Mucosa of descending colon (tissue), 3 donors: Measurements from ENCODE around the gene HSPG2. TPM values are rescaled to one million over a fixed set of nuclear protein-coding genes. Genes with fewer than 3 reads are reported as not detected.
A peak's percentile ranks its signal among the peaks of the same experiment; 100 is the strongest.
"Not testable (repeated sequence)": the region's sequence is repeated elsewhere in the genome, so short reads cannot be mapped to it uniquely, and the experiment has no call there.

ENCODE experiments used
- ATAC-seq: fragments of 200-7000 bp; cut with Tn5 transposase; one replicate; pipeline ENCODE4 v1.9.1; 2020; ENCODE audit warnings: mild to moderate bottlenecking, moderate library complexity
- DNase-seq, 3 donors: peaks; one replicate each; pipeline ENCODE4 v3.0.0-alpha.2; 2020
- H3K36me3 ChIP-seq: fragments of 200-600 bp; one replicate; pipeline ENCODE4 v1.8.0; 2021; ENCODE audit warnings: low read depth, mild to moderate bottlenecking
- H3K4me1 ChIP-seq: fragments of 200-600 bp; one replicate; pipeline ENCODE4 v1.8.0; 2021; ENCODE audit warnings: low read depth, mild to moderate bottlenecking
- H3K4me3 ChIP-seq: fragments of 200-600 bp; one replicate; pipeline ENCODE4 v1.8.0; 2021; ENCODE audit warnings: mild to moderate bottlenecking
- H3K9me3 ChIP-seq: fragments of 200-600 bp; one replicate; pipeline ENCODE4 v1.8.0; 2021; ENCODE audit warnings: mild to moderate bottlenecking
- intact Hi-C, 2 donors: fragments of 100-400 bp; cut with DNase I in 1 of 2; cut with micrococcal nuclease in 1 of 2; formaldehyde crosslinking; loops; one replicate each; pipeline versions ENCODE4 v1.11.0 to v1.11.1; 2022; cut with DNase I, micrococcal nuclease
- total RNA-seq, 3 donors: library from RNA; stranded (reverse); fragmentation: NEBNext Ultra II Directional in 2 of 3; extraction: Animal tissue kit (Norgen Biotek cat#: 25700) in 2 of 3; gene quantifications; one replicate each; pipeline versions ENCODE4 v1.2.1 to v1.2.4, GENCODE V29; 2021 to 2023
- TF ChIP-seq, protein P1 (sequence below): fragments of 200-600 bp; IDR thresholded peaks from one replicate; pipeline ENCODE4 v1.8.0; 2022; ENCODE audit warnings: antibody characterized with exemption, mild to moderate bottlenecking
- donor health status: DM: no; HTN: no; CAD: no; lungs with moderate emphysema.
- donor health status: DM: no; HTN: no; CAD: no.
- donor health status: DM: no; HTN: yes; CAD: no.

Gene HSPG2
- total RNA-seq, 3 donors from 2014 or later = 142 to 436 (median 197) TPM

- peaks cover 48% of the 10 kb centered on the region for H3K4me1 ChIP-seq
- ATAC-seq (no peak), DNase-seq (peak in 1 of 3 donors; percentile 31)
Measured at GRCh38 chr1:21925334-21925940, 11.7 kb downstream of the HSPG2 start.

DNA sequence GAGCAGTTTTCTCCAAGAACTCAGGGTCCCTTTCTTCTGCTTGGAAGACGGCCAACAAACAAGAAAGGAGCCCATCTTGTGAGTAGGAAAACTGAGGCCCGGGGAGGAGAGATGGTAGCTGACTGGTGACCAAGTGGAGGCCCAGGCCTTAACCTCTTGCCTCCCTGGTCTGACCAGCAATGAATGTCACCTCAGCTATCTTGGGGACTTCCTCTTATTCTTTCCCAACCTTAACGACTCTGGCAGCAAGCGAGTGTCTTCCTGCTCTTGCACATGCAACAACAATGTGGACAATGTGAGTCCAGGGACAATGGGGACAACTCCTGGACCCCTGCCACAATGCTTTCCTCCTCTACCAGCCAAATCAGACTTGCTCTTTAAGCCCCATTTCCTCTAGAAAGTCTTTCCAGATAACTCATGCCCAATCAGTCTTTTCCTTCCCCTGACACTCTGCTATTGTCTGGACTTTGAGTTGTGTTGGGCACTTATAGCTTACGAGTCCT lies 12.6 kb downstream of the HSPG2 start:
- Histone ChIP-seq H3K4me3 (no peak overlapping the region), H3K36me3 (no peaks in the 10 kb centered on the region), H3K4me1 (peaks cover 48% of the 10 kb centered on the region), H3K9me3 (no peaks in the 10 kb centered on the region)
- intact Hi-C loops = no loop called here
- ATAC-seq (peak; percentile 6), DNase-seq (peak in 1 of 3 donors; percentile 33)
- TF ChIP-seq, protein P1, sequence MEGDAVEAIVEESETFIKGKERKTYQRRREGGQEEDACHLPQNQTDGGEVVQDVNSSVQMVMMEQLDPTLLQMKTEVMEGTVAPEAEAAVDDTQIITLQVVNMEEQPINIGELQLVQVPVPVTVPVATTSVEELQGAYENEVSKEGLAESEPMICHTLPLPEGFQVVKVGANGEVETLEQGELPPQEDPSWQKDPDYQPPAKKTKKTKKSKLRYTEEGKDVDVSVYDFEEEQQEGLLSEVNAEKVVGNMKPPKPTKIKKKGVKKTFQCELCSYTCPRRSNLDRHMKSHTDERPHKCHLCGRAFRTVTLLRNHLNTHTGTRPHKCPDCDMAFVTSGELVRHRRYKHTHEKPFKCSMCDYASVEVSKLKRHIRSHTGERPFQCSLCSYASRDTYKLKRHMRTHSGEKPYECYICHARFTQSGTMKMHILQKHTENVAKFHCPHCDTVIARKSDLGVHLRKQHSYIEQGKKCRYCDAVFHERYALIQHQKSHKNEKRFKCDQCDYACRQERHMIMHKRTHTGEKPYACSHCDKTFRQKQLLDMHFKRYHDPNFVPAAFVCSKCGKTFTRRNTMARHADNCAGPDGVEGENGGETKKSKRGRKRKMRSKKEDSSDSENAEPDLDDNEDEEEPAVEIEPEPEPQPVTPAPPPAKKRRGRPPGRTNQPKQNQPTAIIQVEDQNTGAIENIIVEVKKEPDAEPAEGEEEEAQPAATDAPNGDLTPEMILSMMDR = no peak

More at GRCh38 chr1:21925334-21925940, 11.7 kb downstream of the HSPG2 start:
- no peaks in the 10 kb centered on the region for H3K36me3 ChIP-seq
- TF ChIP-seq, protein P1 = no peak
- no peaks in the 10 kb centered on the region for H3K9me3 ChIP-seq
- intact Hi-C loops = no loop called here
- no peak overlapping the region for H3K4me3 ChIP-seq

GRCh38 chr1:21922090-21923013 lies 14.8 kb downstream of the HSPG2 start:
- Histone ChIP-seq H3K36me3 (no peaks in the 10 kb centered on the region), H3K9me3 (no peaks in the 10 kb centered on the region), H3K4me3 (no peak overlapping the region), H3K4me1 (peaks cover 42% of the 10 kb centered on the region)
- DNase-seq (no peak), ATAC-seq (no peak)
- TF ChIP-seq, protein P1 = no peak
- intact Hi-C loops = no loop called here

DNA sequence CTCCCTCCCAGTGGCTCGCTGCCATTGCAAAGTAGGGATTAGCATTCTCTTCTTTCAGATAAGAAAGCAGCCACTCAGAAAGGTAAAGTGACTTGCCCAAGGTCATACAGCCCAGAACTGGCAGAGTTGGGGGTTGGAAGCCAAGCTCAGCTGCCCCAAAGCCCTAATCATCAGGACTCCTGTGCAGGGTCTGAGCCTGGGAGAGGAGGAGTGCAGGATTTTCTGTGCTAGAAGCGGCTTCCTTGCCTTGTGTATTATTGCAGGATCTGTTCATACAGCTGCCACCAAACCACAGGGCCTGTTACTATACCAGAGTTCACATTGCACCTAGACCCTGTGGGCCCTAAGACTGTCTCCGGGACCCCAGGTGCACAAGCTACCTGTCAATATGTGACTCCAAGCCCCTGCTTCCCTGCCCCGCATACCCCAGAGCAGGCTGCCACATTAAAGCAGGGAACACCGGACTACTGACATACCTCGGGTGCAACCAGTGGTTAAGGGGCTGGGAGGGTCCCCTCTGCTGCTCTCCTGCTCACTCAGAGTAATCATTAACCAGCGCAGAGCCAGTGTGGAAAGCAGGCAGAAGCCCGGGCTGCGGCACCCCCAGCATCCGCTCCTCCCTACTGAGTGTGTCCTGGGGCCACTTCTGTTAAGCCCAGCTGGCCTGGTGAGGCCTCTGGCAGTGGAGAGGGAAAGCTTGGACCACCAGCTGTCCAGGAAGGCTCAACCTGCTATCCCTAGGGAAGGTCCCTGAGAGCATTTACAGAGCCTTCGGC lies 15.8 kb downstream of the HSPG2 start:
- Histone ChIP-seq H3K4me3 (no peak overlapping the region), H3K36me3 (no peaks in the 10 kb centered on the region), H3K4me1 (peaks cover 35% of the 10 kb centered on the region), H3K9me3 (no peaks in the 10 kb centered on the region)
- TF ChIP-seq, protein P1 = no peak
- intact Hi-C loops = no loop called here
- DNase-seq = no peak
- ATAC-seq = no peak

DNA sequence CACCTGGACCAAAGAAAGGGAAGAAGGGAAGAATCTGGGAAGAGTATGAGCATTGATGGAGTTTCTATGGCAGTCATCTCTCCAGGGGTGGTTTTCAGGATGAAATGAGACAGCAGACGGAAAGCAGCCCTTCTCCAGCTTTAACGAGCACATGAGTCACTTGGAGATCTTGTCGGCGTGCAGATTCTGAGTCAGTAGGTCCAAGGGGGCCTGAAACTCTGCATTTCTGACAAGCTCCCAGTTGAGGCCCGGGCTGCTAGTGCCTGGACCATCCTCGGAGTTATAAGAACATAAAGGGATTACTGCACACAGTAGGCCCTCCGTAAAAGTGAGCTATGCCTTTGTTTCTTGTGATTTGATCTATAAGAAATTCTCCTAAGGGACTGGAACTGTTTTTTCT lies 17.6 kb downstream of the HSPG2 start:
- DNase-seq = no peak
- TF ChIP-seq, protein P1 = no peak
- ATAC-seq = peak; percentile 41
- Histone ChIP-seq H3K4me1 (peaks cover 34% of the 10 kb centered on the region), H3K4me3 (no peak overlapping the region), H3K36me3 (no peaks in the 10 kb centered on the region), H3K9me3 (no peaks in the 10 kb centered on the region)
- intact Hi-C loops = no loop called here

DNA sequence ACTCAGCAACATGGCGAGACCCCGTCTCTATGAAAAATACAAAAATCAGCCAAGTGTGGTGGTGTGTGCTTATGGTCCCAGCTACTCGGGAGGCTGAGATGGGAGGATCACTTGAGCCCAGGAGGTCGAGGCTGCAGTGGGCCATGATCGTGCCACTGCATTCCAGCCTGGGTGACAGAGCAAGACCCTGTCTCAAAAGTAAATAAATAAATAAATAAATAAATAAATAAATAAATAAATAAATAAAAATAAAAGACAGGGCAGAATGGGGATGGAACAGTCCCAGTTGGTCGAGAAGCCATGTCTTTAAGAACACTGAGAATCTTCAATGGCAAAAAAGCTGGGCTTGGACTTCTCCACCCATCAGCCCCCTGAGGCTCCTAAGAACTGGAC lies 19.9 kb downstream of the HSPG2 start:
- H3K4me3 ChIP-seq, H3K36me3 ChIP-seq, DNase-seq, ATAC-seq, H3K9me3 ChIP-seq, intact Hi-C loops: not testable (repeated sequence)
- peaks cover 39% of the 10 kb centered on the region for H3K4me1 ChIP-seq
